Skeletal muscle cell (primary cell): Measurements from ENCODE around the gene OXSM.
A peak's percentile ranks its signal among the peaks of the same experiment; 100 is the strongest.

ENCODE experiments used
- DNase-seq: peaks from one replicate; pipeline ENCODE4 v3.0.0-alpha.2; 2010; ENCODE audit warnings: low read depth
- H3K4me3 ChIP-seq: 2 replicates; pipeline ENCODE4 v1.5.1; 2011; ENCODE audit warnings: low read depth, mild to moderate bottlenecking, control low read depth, low read length, moderate library complexity

OXSM gene

DNA sequence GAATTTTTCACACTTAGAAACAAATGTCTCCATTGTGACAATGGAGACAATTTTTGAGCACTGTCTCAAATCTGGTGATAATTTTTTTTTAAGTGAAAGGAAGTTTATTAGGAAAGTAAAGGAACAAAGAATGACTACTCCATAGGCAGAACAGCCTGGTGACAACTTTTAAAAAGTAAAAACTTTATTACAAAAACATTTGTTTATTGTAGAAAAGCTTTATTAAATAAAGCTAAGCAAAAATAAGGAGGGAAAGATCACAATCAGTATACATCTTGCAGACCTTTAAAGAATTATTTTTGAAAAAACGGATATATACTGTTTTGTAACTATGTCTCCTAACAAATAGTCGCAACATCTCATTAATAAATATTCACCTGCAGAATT is 688 bp upstream of the OXSM start:
- peak overlapping the region; percentile 64 for H3K4me3 ChIP-seq
- no peak for DNase-seq

- no peak for DNase-seq
These were observed 11.9 kb downstream of the OXSM start for GRCh38 chr3:25801786-25802185.

DNA sequence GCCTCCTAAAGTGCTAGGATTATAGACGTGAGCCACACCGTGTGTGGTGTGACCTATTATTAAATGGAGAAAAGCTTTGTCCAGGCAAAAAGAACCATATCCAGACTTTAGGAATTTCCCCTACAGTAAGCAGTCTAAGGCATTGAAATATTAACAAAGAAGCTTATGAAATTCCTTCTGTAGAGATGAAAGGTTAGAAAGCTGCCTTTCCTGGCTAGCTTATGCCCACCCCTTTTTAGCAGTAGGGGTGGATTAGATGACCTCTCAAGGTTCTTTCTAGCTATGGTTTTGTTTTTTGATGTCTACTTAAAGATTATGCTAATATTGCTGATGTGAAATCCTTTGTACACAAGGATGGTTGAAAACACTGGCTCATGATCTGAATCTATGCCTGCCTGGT is 13.9 kb downstream of the OXSM start:
- no peak for DNase-seq
- no peak overlapping the region for H3K4me3 ChIP-seq

More at GRCh38 chr3:25801786-25802185, 11.9 kb downstream of the OXSM start:
- H3K4me3 ChIP-seq: no peak overlapping the region

DNA sequence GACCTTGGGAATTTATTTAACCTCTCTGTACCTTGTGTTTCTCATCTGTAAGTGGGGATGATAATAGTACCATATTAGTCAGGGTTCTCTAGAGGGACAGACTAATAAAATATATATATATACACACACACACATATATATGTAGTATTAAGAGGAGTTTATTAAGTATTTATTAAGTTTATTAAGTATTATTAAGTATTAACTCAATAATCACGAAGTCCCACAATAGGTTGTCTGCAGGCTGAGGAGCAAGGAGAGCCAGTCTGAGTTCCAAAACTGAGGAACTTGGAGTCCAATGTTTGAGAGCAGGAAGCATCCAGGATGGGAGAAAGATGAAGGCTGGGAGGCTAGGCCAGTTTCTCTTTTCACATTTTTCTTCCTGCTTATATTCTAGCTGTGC is 14.8 kb downstream of the OXSM start:
- no peak for DNase-seq
- H3K4me3 ChIP-seq: no peak overlapping the region

GRCh38 chr3:25812644-25813043 is 22.8 kb downstream of the OXSM start:
- no peak overlapping the region for H3K4me3 ChIP-seq
- no peak for DNase-seq

GRCh38 chr3:25817107-25817506 is 27.2 kb downstream of the OXSM start:
- DNase-seq: no peak
- no peak overlapping the region for H3K4me3 ChIP-seq

DNA sequence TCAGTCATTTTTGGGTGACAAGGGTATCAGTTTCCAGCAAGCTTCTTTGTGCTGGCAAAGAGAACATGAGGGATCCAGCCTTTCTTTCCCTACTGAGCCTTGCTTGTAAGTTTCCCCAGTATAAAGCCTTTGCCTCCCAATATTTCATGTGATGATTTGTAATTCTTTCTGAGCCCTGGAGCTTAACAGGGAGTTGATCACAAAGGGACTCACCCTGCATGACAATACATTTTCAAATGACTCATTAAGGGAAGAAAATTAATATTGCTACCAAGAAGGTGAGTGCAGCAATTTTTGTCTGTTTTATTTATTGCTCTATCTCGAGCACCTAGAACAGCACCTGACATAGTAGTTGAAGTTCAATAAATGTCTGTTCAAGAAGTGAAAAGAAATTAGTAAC is 27.7 kb downstream of the OXSM start:
- no peak overlapping the region for H3K4me3 ChIP-seq
- DNase-seq: no peak

DNA sequence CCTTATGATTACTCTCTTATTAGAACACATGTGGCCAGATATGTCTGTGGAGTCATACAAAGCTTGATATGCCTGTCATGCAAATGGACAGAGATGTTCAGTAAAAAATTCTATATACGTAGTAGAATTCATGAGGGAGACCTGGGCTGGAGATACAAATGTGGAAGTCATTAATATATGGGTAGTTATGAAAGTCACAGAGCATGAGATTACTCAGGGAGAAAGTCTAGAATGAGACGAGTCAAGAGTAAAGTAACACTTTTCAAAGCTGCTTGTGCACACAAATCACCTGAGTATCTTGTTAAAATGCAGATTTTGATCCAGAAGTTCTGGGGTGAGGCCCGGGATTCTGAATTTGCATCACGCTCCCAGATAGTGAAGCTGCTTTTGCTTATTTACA is 28.4 kb downstream of the OXSM start:
- H3K4me3 ChIP-seq: no peak overlapping the region
- DNase-seq: no peak

DNA sequence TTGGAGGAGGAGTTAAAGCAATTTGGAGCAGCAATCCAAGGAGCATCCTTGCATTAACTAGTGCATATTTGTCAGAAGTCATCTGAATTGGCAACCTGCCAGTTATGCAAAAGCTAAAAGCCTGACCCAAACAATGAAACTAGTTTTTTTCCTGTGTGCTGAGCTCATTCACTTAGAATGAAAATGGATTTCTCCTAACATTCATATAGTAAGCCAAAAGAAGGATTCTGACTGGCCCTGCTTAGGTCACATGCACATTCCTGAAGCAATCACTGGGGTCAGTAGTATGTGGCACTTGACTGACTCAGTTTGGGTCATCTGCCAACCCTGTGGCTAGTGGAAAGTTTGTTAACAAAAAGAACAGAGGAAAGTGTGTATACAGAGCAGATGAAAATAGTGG is 30.5 kb downstream of the OXSM start:
- H3K4me3 ChIP-seq: no peak overlapping the region
- peak; percentile 96 for DNase-seq

GRCh38 chr3:25820816-25821486 is 31.1 kb downstream of the OXSM start:
- DNase-seq: no peak
- H3K4me3 ChIP-seq: no peak overlapping the region

- DNase-seq: no peak
- no peak overlapping the region for H3K4me3 ChIP-seq
These were observed 32.1 kb downstream of the OXSM start for GRCh38 chr3:25821746-25822573.

DNA sequence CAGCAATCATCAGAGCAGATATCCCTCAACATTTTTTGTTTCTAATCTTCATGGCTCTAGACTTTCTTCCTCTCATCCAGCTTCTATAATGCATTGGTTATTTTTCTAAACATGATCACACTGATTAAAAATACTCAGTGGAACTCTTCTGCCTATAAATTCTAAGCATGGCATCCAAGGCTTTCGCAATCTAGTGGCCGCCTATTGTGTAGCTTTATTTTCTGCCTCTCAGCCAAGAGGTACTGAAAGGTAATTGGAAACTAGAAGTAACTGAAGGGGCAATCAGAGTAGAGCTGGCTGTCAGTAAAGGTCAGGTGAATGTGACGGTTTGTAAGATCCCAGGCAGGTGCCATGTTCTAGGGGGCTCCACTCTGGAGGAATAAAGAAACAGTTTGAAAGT is 33.4 kb downstream of the OXSM start:
- no peak overlapping the region for H3K4me3 ChIP-seq
- no peak for DNase-seq

DNA sequence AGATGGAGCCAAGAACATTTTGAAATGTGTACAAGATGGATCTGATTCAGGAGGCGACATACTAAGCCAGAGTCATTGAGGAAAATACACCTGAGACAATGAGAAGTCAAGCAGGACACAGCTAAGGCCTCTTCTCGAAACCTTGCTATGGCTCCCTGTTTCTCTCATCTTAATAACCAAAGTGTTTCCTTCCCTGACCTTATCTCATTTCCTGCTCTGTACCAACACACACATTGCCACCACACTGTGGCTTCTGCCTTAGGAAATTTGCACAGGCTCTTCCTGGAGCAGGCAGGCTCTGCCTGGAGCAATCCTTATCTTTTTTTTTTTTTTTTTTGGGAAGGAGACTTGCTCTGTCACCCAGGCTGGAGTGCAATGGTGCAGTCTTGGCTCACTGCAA is 36.6 kb downstream of the OXSM start:
- H3K4me3 ChIP-seq: no peak overlapping the region
- DNase-seq: no peak

- no peak overlapping the region for H3K4me3 ChIP-seq
- no peak for DNase-seq
These were observed 40.7 kb downstream of the OXSM start for GRCh38 chr3:25830373-25831280.

GRCh38 chr3:25831578-25831977 is 41.7 kb downstream of the OXSM start:
- H3K4me3 ChIP-seq: no peak overlapping the region
- DNase-seq: no peak

- DNase-seq: no peak
- no peak overlapping the region for H3K4me3 ChIP-seq
These were observed 44.5 kb downstream of the OXSM start for GRCh38 chr3:25834346-25834745.

GRCh38 chr3:25836579-25836978 is 46.7 kb downstream of the OXSM start:
- DNase-seq: no peak
- H3K4me3 ChIP-seq: no peak overlapping the region

DNA sequence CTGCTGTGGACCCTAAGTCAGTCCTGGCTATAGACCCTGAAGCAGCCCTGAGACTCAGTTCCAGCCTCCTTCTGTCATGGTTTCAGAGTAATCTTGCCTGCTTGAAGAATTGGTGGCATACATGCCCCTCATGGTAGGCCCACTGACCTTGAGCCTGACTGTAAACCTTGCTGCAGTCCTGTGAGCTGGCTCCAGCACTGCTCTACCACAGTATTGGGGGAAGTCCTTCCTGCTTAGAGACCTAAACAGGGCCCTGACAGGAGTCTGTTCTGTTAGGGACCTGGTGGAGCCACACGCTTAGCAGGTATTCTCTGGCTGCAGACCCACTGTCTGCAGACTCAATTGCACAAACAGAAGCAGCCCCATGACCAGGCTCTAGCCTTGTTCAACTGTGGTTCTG is 47.1 kb downstream of the OXSM start:
- no peak overlapping the region for H3K4me3 ChIP-seq
- no peak for DNase-seq

DNA sequence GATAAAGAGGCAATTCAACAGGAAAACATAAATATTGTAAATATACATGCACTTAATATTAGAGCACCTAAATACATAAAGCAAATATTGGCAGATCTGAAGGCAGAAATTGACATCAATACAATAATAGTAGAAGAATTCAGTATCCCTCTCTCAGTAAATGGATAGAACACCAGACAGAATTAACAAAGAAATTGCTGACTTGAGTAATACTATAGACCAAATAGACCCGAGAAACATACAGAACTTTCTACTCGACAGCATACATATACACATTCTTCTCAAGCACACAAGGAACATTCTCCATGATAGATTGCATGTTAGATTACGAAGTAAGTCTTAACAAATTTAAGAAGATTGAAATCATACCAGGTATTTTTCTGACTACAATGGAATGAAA is 50.2 kb downstream of the OXSM start:
- no peak overlapping the region for H3K4me3 ChIP-seq
- no peak for DNase-seq

DNA sequence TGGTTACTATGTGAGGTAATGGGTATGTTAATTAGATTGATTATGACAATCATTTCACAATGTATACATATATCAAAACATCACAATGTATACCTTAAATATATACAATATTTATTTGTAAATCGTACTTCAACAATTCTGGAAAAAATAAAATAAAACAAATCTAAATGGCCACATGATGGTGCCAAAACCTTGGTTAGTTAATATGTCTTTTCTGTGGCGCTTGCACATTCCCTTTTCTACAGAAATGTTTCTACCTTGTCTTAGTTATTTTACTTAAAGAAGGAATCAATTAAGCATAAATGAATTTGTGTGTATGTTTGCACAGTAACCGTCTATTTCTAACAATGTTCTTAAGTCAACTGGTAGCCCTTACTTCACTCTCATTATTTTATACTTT is 53.4 kb downstream of the OXSM start:
- no peak overlapping the region for H3K4me3 ChIP-seq
- DNase-seq: no peak
